NCI-H187 treated with DMSO at 0.1 percent for 48 hours (cell line): ENCODE measurements around the gene GREB1L.
"Not testable (repeated sequence)": the region's sequence is repeated elsewhere in the genome, so short reads cannot be mapped to it uniquely, and the experiment has no call there.

Experiments
- DNase-seq: peaks from one replicate; lab custom pipeline; 2025; lab: John Stamatoyannopoulos, UW

The GREB1L gene

DNA sequence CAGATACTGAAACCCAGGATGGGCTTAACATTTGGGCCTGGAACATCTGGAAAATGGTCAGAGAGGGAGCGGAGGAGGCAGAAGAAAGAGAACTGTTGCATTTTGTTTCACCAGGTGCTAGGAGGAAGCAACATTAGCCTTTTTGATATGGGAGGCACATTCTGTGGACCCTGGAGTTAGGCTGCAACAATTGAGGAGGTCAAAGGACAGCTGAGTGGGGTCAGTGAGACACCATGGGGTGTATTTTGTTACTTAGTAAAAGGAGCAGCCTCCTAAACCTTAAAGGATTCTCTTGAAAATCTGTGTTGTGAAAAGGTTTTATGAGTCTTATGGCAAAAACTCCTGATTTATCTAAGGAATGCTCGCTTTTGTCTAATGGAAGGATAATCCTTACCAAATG is 124.9 kb downstream of the GREB1L start:
- no peak for DNase-seq

DNA sequence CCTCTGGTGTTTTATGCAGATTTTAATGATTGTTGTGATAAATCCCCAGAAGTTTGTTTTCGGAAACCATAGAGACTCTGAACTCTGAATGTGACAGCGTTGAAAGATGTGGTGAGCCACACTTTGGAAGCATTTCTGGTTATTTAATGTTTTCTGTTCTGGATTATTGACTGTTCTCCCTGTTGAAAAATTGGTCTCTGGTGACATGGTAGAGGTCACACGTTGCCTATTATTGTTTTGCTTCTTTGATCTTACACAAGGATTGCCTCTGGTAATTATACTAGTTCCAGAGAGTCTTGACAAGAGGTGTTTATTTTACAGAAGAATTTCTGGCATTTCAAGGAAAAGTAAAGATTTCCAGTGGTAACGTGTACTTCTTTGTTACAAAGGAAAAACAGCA is 127.1 kb downstream of the GREB1L start:
- no peak for DNase-seq

DNA sequence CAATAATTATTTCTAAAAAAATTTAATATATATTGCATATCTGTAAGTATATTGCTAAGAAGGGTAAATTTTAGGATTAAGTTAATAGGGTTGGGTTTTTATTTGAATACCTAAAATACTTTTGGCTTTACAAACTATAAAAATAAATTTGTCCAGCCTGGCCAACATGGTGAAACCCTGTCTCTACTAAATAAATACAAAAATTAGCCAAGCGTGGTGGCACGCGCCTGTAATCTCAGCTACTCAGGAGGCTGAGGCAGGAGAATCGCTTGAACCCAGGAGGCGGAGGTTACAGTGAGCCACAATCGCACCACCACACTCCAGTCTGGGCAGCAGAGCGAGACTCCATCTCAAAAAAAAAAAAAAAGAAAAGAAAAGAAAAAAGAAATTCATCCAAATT is 127.6 kb downstream of the GREB1L start:
- not testable (repeated sequence) for DNase-seq

DNA sequence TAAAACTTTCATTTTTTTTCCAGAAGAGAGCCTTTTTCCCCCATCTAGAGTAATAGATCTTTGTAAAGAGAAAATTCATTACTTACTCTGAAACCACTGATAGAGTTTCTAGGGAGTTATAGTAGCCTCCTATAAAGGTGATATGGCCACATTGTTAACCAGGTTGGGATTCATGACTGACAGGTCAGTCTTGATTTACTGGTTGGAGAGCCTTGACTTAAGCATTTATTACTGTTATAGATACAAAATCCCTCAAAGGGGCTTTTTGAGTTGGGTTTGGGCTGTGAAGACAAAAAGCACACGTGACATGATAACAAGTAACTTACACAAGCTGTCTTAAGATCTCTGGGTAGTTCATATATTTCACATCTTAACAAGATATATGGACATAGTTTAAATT is 141.0 kb downstream of the GREB1L start:
- DNase-seq = no peak

DNA sequence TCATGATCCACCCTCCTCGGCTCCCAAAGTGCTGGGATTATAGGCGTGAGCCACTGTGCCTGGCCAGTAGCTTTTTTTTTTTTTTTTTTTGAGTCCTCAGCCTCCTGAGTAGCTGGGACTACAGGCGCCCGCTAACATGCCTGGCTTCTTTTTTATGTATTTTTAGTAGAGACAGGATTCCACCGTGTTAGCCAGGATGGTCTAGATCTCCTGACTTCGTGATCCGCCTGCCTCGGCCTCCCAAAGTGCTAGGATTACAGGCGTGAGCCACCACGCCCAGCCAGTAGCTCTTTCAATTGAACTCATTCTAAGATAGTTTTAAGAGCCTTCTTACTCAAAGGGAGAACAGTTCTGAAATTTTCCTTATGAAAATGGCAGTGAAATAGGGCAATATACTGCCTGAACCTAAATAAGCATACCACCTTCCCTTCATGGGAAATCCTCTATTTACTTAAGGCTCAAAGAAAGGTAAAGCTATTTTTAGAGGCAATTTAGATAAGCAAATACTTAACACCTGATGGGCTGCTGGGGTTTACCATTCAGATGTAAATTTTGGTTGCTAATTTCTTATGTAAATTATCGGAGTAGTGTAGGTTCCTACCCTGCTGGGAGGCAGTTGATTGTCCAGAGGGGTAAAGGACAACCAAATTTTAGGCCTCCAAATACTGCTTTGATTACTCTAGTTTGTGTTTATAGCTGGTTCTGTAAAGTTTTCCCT is 144.7 kb downstream of the GREB1L start:
- DNase-seq = no peak

DNA sequence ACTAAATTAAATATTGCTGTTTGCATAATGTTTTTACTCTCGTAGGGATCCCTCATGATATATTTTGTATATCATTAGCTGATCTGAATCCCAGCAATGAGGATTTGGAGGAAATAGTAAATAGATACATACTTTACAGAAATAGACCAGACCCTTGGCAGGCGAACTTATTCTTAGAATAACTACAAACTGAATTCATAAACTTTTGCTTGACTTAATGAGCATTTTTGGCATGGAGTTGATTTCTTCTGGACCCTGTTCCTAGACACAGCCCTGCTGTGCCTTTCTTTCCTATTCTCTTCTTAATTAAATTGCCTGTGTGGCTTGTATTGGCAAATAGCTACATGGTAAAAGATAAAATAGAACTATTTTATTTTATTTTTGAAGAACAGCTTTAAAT is 145.9 kb downstream of the GREB1L start:
- DNase-seq = no peak

DNA sequence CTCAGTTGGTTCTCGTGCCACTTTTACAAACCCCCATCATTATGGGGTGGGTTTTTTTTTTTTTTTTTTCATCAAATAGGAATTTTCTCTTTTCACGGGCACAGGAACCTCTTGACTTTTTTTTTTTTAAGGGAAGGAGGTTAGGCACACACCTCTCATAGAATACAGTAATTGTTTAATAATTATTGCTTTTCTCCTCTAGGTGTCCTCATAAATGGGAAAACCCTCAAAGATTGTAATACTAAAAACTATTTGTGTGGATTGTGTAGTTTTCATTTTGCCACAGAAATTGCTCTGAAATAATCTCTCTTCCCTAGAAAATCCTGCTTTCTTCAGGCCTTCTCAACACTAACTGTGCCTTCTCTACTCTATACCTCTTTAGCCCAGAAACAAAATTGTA is 147.3 kb downstream of the GREB1L start:
- DNase-seq = no peak

DNA sequence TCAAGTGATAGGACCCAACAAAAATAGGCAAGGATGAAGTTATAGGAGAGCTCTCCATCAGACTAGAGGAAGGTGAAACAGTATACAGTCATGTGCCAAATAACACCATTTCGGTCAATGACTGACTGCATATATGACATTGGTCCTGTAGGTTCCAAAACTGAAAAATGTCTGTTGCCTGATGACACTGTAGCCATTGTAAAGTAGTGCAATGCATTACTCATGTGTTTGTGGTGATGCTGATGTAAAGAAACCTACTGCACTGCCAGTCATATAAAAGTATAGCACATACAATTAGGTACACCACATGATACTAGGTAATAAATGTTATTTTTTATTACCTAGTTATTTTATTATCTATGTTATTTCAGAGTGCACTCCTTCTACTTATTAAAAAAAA is 147.9 kb downstream of the GREB1L start:
- no peak for DNase-seq

DNA sequence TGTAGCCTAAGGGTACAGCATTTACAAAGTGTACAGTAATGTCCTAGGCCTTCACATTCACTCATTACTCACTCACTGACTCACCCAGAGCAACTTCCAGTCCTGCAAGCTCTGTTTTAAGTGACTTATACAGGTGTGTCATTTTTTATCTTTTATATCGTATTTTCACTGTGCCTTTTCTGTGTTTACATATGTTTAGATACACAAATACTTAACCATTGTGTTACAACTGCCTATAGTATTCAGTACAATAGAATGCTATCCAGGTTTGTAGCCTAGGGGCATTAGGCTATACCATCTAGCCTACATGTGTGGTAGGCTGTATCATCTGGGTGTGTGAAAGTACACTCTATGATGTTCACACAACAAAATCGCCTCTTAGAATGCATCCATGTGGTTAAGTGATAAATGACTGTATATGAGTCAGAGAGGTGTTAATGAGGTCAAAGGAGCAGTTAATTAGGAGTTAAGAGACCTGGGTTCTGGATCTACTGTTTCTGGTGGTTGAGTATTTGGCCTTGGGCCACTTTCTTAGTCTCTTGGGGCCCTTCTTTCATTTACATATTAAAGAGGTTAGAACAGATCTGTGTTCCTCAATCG is 149.1 kb downstream of the GREB1L start:
- DNase-seq = no peak

DNA sequence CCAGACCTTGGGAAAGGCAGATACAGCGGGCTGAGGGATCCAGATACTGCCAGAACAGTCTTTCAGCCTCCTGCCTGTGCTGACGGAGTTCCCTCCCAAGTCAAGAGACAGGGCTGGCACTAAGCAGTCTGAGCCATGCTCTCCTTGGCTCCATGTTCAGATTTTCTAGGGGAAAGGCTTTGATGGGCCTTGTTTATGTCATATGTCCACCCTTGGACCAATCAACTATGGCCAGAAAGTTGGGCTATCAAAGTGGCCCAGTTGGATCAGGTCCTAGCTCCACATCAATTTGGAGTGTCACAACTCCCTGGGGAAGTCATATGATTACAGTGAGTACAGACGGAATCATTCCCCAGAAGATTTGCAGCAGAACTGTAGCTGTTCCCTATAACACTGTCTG is 152.0 kb downstream of the GREB1L start:
- DNase-seq = no peak

DNA sequence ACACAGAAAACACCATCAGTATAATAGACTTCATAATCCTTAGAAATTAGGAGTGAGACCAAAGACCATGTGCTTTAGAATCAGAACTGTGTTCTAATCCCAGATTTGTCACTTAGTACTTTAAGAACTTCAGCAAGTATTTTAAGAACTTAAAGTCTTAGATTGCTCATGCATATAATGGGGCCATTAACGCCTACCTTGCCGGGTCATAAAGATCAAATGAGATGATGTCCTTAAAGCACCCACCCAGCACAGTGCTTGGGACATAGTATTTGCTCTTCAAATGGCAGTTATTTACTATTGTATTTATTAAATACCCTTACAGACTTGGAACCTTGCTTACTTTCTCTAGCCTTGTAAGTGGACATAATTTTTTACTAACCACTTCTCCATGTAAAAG is 156.1 kb downstream of the GREB1L start:
- no peak for DNase-seq

DNA sequence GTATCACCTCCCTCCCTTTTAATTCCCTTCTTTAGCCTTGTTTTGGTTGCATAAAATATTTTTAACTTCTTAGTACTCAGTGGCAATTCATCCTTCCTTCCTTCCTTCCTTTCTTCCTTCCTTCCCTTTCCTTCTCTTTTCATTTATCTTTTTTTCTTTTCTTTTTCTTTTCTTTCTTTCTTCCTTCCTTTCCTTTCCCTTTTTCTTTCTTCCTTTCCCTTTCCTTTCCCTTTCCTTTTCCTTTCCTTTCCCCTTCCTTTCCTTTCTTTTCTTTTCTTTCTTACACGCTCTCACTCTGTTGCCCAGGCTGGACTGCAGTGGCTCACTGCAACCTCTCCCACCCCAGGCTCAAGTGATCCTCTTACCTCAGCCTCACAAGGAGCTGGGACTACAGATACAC is 160.2 kb downstream of the GREB1L start:
- DNase-seq = no peak

DNA sequence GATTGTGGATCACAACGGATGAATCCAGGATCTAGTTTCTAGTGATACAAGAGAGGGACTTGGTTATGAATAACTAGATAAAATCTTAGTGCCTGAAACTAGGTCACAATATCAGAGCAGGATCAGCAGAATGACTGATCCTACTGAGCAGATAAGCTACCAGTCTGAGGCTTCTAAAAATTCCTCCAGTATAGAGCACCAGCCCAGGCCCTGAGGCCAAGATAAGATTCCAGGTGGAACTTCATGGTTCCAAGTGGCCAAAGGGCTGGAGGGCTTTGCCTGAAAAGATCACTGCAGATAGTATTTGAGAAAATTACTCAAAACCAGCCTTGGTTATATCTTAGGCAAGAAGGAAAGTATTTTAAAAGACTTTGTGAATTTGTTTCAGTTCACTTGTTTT is 162.4 kb downstream of the GREB1L start:
- no peak for DNase-seq

DNA sequence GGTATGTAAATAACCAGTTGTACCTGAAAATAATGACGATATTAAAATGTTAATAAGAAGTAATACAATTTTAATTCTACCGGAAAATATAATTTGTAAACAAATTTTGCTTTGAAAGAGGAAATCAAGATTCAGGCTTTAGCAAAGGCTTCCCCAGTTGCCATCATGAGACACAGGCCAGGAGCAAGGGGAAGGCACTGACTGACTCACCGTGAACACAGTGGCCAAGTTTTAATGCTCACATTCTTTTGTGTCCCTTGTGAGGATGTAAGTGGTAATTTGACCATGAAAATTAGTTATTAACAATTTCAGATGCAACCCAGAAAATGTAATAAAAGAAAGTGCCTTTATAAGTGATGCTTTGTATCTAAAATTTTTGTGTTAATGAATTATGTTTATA is 164.1 kb downstream of the GREB1L start:
- no peak for DNase-seq

DNA sequence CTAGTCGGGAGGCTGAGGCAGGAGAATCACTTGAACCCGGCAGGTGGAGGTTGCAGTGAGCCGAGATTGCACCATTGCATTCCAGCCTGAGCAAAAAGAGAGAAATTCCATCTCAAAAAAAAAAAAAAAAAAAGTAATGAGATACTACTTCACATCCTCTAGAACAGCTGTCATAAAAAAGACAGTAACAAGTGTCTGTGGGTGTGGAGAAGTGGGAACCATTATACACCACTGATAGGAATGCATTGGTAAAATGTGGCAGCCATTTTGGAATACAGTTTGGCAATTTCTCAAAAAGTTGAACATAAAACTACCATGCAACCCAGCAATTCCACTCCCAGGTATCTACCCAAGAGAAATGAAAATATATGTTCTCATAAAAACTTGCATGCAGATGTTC is 166.6 kb downstream of the GREB1L start:
- DNase-seq = no peak

DNA sequence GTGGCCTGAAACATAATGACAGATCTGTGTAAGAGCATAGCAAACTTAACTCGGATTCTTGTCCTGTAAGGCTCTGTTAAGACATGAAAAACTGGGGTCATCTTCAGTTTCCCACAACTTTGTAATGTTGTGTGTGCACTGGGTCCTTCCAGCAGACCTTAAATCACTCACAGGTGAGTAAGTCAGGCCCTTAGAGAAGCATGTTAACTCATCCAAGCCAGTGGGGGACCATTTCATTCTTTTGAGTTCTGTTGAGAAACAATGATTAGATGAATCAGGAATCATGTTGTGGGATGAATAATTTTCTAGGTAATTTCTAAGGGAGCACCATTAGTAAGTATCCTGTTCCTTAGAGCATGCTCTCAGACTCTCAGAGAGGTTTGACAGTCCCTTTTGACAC is 191.4 kb downstream of the GREB1L start:
- no peak for DNase-seq

DNA sequence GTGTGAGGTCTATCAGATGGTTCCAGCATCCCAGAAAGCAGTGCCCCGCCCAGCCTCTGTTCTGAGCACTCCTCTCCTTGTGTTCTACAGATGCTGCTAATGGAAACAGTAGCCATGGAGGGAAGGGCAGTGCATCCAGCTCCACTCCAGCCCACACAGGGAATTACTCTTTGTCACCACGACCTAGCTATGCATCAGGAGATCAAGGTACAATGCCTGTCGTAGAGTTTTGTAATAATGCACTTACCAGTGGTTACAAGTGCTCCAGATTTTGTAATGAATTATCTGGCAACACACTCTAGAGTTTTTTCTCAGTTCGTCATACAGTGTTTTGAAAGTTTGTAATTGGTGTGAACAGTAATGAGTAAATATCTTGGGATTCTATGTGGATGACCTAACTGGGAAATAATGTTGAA is 197.4 kb downstream of the GREB1L start:
- DNase-seq = no peak

DNA sequence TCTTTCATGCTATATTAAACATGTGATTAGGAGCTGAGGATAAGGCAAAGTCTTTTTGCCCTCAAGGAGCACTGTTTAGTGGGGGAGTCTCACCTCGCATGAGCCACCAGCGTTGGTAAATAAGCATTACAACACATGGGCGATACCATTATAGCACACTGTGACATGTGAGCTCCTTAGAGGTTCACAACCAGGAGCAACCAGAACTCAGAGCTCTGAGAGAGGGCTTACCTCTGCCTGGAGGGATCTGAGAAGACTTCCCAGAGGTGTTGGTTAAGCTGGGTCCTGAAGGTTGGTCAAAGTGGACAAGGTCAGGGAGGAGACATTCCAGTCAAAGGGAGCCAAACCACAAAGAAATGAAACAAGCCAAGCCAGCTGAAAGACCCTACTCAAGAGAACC is 199.6 kb downstream of the GREB1L start:
- DNase-seq = no peak

DNA sequence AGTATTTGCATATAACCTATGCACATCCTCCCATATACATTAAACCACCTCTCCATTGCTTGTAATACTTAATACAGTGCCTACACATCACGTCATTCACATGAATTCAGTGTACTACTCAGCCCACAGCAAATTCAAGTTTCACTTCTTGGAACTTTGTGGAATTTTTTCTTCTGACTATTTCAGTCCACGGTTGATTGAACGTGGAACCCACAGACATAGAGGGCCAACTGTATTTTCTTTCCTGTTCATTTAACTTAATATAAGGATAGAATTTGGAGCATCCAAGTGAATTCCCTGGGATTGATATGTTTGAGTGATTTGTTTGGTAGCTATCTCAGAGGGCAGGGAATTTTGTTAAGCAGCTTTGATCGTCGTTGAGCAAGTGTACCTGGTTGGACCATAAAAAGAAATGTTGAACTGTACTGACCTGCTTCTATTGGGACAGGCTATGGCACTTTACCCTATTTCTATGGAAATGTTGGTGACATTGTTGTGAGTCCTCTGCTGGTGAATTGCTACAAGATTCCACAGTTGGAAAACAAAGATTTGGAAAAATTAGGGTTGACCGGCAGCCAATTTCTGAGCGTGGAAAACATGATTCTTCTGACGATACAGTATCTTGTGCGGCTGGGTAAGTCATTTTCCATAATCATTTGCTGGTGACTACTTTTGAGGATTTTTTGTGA is 201.9 kb downstream of the GREB1L start:
- DNase-seq = no peak

DNA sequence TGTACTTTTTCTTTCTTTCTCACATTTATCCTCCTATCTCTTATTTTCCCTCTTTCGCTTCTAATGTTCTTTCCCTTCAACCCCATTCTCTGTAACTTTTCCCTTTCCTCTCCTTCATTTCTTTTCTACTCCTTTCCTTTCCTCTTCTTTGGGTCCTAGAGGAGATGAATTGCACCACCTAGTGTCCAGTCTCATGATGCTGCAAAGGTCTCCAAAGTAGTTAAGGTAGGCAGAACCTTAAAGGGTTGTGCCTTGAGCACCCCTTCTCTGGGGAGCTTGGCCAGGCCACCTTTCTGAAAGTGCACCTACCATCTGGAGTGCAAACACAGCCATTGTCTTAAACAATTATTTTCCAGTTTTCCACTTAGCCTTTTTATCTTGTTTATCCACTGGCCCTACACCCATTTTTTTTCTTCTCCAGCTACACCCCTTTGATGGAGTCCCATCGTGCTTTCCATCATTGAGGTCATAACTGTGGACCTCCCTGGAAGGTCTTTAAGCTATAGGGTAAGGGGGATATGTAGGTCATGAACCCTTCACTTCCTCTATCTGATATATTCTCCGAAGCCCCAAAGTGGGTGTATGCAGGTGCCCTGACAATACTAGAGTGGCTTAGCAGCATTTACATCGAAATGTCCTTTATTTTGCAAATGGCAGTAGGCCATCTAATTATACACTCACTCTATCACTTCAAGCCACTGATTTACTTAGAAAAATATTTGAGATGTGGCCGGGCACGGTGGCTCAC is 202.6 kb downstream of the GREB1L start:
- no peak for DNase-seq

DNA sequence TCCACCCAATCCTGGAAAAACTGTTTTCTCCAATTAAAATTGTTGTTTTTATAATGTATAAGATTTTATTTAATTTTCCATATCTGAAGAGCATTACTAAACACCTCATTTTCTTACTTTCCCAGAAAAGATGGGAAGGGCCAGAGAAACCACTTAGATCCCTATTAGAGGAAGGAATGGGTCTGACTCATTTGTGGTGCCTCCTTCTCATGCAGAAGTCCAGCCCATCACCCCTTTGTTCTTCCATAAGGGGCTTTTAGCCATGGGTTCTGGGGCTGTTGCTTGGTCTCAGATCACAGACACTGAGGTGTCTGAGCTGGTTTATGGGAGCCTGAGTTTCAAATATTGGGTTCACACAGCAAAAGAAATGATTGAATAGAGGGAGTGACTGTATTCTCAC is 206.3 kb downstream of the GREB1L start:
- DNase-seq = no peak

DNA sequence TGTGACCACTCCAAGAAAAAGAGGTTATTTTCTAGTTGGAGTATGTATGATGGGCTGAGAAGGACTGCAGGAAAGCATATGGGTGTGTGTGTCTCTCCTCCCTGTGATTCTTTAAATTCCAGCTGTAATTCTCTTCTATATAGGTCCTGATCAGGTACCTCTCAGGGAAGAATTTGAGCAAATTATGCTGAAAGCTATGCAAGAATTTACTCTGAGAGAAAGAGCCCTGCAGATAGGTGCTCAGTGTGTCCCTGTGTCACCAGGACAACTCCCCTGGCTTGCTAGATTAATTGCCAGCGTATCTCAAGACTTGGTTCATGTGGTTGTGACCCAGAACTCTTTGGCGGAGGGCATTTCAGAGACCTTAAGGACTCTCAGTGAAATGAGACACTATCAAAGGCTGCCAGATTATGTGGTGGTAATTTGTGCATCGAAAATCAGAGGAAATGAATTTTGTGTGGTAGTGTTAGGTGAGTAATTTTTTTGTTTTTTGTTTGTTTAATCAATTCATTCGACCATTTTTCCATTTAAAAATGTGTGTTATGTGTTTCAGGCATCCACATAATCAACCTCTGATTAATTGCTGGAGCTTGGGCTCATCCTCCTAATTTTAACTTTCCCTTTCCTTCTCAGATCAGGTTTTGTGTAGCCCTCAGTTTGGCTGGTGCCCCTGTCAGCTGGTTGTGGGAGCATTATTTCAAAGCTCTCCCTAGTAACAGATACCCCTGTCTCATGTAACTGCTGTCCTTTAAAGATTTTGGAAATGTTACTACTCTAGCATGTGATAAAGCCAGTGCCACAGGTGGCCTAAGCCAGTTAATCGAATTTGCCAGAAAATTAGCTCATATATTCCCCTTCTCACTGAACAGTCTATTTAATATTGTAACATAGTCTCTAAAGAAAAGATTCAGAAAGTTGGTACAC is 207.6 kb downstream of the GREB1L start:
- no peak for DNase-seq
